Lower lobe of right lung (tissue), 2 donors: ENCODE data around the gene TRIOBP. TPM values are rescaled to one million over a fixed set of nuclear protein-coding genes. Genes with fewer than 3 reads are reported as not detected.
A peak's percentile ranks its signal among the peaks of the same experiment; 100 is the strongest.

Experiments used
- ATAC-seq, 2 donors: fragments of 200-7000 bp; cut with Tn5 transposase; one replicate each; pipeline ENCODE4 v1.9.1; 2020 to 2022; ENCODE audit warnings: mild to moderate bottlenecking in 2 of 2, moderate library complexity in 2 of 2
- DNase-seq: peaks from one replicate; pipeline ENCODE4 v3.0.0-alpha.2; 2020
- H3K27ac ChIP-seq: fragments of 200-600 bp; one replicate; pipeline ENCODE4 v1.8.0; 2022
- H3K27me3 ChIP-seq: fragments of 200-600 bp; one replicate; pipeline ENCODE4 v1.8.0; 2022; ENCODE audit warnings: low read depth
- H3K36me3 ChIP-seq: fragments of 200-600 bp; one replicate; pipeline ENCODE4 v1.8.0; 2022; ENCODE audit warnings: mild to moderate bottlenecking
- H3K4me1 ChIP-seq: fragments of 200-600 bp; one replicate; pipeline ENCODE4 v1.8.0; 2022
- H3K4me3 ChIP-seq: fragments of 200-600 bp; one replicate; pipeline ENCODE4 v1.8.0; 2022; ENCODE audit warnings: mild to moderate bottlenecking
- H3K9me3 ChIP-seq: fragments of 200-600 bp; one replicate; pipeline ENCODE4 v1.8.0; 2022
- intact Hi-C: fragments of 100-400 bp; cut with DNase I; formaldehyde crosslinking; loops from one replicate; pipeline ENCODE4 v1.11.0; 2022
- total RNA-seq: library from RNA; stranded (reverse); fragmentation: NEBNext Ultra II Directional; extraction: Animal tissue kit (Norgen Biotek cat#: 25700); gene quantifications from one replicate; pipeline ENCODE4 v1.2.1, GENCODE V29; 2021
- TF ChIP-seq, protein P1 (sequence below): fragments of 200-600 bp; IDR thresholded peaks from one replicate; pipeline ENCODE4 v1.8.0; 2022; ENCODE audit warnings: antibody characterized with exemption, mild to moderate bottlenecking
- donor health status: DM: no; HTN: yes; CAD: no; lungs with severe emphysema.

Gene TRIOBP
- total RNA-seq, 1 donor from 2014 or later: 78.8 TPM

DNA sequence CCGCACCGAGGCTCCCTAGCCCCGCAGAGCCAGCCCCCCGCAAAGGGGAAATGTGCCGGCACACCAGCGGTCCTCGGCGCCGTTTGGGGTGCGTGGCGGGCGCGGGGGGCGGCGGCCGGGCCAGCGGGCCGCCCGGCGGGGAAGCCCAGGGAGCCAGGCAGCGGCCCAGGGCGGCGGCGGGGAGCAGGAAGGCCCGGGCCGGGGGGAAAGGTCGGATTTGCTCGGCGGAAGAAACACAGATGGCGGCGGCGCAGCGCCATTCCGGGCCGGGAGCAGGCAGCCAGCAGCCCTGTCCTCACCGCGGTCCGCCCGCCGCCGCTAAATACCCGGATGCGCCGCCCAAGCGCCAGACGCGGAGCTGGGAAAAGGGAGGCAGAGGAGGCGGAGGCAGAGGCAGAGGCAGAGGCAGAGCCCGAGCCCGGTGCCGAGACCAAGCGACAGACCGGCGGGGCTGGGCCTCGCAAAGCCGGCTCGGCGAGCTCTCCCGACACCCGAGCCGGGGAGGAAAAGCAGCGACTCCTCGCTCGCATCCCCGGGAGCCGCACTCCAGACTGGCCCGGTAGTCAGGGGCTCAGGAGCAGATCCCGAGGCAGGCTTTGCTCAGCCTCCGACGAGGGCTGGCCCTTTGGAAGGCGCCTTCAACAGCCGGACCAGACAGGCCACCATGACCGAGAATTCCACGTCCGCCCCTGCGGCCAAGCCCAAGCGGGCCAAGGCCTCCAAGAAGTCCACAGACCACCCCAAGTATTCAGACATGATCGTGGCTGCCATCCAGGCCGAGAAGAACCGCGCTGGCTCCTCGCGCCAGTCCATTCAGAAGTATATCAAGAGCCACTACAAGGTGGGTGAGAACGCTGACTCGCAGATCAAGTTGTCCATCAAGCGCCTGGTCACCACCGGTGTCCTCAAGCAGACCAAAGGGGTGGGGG lies 108.3 kb downstream of the TRIOBP start:
- ATAC-seq (peak; percentile 75 to 85), DNase-seq (peak; percentile 92)
- Histone ChIP-seq H3K27ac (peak overlapping the region; percentile 91), H3K27me3 (no peaks in the 10 kb centered on the region), H3K4me1 (peaks cover 55% of the 10 kb centered on the region), H3K36me3 (no peaks in the 10 kb centered on the region), H3K9me3 (no peaks in the 10 kb centered on the region), H3K4me3 (peak overlapping the region; percentile 72)
- intact Hi-C loops: no loop called here
- TF ChIP-seq, protein P1, sequence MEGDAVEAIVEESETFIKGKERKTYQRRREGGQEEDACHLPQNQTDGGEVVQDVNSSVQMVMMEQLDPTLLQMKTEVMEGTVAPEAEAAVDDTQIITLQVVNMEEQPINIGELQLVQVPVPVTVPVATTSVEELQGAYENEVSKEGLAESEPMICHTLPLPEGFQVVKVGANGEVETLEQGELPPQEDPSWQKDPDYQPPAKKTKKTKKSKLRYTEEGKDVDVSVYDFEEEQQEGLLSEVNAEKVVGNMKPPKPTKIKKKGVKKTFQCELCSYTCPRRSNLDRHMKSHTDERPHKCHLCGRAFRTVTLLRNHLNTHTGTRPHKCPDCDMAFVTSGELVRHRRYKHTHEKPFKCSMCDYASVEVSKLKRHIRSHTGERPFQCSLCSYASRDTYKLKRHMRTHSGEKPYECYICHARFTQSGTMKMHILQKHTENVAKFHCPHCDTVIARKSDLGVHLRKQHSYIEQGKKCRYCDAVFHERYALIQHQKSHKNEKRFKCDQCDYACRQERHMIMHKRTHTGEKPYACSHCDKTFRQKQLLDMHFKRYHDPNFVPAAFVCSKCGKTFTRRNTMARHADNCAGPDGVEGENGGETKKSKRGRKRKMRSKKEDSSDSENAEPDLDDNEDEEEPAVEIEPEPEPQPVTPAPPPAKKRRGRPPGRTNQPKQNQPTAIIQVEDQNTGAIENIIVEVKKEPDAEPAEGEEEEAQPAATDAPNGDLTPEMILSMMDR: no peak

DNA sequence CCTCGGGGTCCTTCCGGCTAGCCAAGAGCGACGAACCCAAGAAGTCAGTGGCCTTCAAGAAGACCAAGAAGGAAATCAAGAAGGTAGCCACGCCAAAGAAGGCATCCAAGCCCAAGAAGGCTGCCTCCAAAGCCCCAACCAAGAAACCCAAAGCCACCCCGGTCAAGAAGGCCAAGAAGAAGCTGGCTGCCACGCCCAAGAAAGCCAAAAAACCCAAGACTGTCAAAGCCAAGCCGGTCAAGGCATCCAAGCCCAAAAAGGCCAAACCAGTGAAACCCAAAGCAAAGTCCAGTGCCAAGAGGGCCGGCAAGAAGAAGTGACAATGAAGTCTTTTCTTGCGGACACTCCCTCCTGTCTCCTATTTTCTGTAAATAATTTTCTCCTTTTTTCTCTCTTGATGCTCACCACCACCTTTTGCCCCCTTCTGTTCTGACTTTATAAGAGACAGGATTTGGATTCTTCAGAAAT lies 109.0 kb downstream of the TRIOBP start:
- intact Hi-C loops: no loop called here
- DNase-seq (no peak), ATAC-seq (no peak)
- TF ChIP-seq, protein P1: no peak
- Histone ChIP-seq H3K27me3 (no peaks in the 10 kb centered on the region), H3K36me3 (no peaks in the 10 kb centered on the region), H3K9me3 (no peaks in the 10 kb centered on the region), H3K4me1 (peaks cover 55% of the 10 kb centered on the region), H3K4me3 (peak overlapping the region; percentile 72), H3K27ac (peak overlapping the region; percentile 91)

GRCh38 chr22:37806409-37807333 lies 109.8 kb downstream of the TRIOBP start:
- Histone ChIP-seq H3K36me3 (no peaks in the 10 kb centered on the region), H3K4me3 (peak overlapping the region; percentile 72), H3K9me3 (no peaks in the 10 kb centered on the region), H3K27me3 (no peaks in the 10 kb centered on the region), H3K27ac (peak overlapping the region; percentile 91), H3K4me1 (peaks cover 55% of the 10 kb centered on the region)
- TF ChIP-seq, protein P1: no peak
- intact Hi-C loops: no loop called here
- DNase-seq: peak; percentile 62
- no peak for ATAC-seq

GRCh38 chr22:37807410-37808293 lies 110.8 kb downstream of the TRIOBP start, which contains the start of gene GCAT:
TSS of gene GCAT (plus strand) at chr22:37807934. CDS start at chr22:37807968, 34 bp downstream.
- peak; percentile 96 for DNase-seq
- intact Hi-C loops: no loop called here
- Histone ChIP-seq H3K27ac (peak within 1 kb of the TSS; percentile 91), H3K9me3 (no peaks in the 10 kb centered on the region), H3K4me3 (peak within 1 kb of the TSS; percentile 72), H3K4me1 (peaks cover 47% of the 10 kb centered on the region), H3K27me3 (no peaks in the 10 kb centered on the region), H3K36me3 (no peaks in the 10 kb centered on the region)
- ATAC-seq: peak; percentile 93
- TF ChIP-seq, protein P1: no peak
